Endothelial cell (in vitro differentiated cells): ENCODE results near the gene CENPE. TPM values are rescaled to one million over a fixed set of nuclear protein-coding genes. Genes with fewer than 3 reads are reported as not detected.

Source experiments
- DNase-seq: peaks from one replicate; pipeline ENCODE4 v3.0.0; 2021; ENCODE audit warnings: low spot score
- H3K27ac Mint-ChIP-seq: one replicate; pipeline ENCODE4 v1.8.0; 2021; ENCODE audit warnings: mixed read lengths, inconsistent platforms; ENCODE audit not compliant: unreplicated experiment
- H3K27me3 Mint-ChIP-seq: one replicate; pipeline ENCODE4 v1.8.0; 2021; ENCODE audit warnings: mild to moderate bottlenecking, moderate library complexity, mixed read lengths, inconsistent platforms; ENCODE audit not compliant: unreplicated experiment
- H3K36me3 Mint-ChIP-seq: one replicate; pipeline ENCODE4 v1.8.0; 2021; ENCODE audit warnings: mild to moderate bottlenecking, low read depth, mixed read lengths, inconsistent platforms; ENCODE audit not compliant: unreplicated experiment
- H3K4me1 Mint-ChIP-seq: one replicate; pipeline ENCODE4 v1.8.0; 2021; ENCODE audit warnings: mild to moderate bottlenecking, mixed read lengths, inconsistent platforms; ENCODE audit not compliant: unreplicated experiment
- H3K4me3 Mint-ChIP-seq: one replicate; pipeline ENCODE4 v1.8.0; 2021; ENCODE audit warnings: mild to moderate bottlenecking, mixed read lengths, inconsistent platforms; ENCODE audit not compliant: unreplicated experiment
- H3K9me3 Mint-ChIP-seq: one replicate; pipeline ENCODE4 v1.8.0; 2021; ENCODE audit warnings: mixed read lengths, inconsistent platforms; ENCODE audit not compliant: unreplicated experiment
- total RNA-seq: library from RNA; stranded (reverse); fragmentation: NEBNext Ultra II Directional; extraction: Animal tissue kit (Norgen Biotek cat#: 25700); gene quantifications from one replicate; pipeline ENCODE4 v1.2.1, GENCODE V29; 2021; ENCODE audit not compliant: unreplicated experiment
- TF ChIP-seq, protein P1 (sequence below): fragments of 200-600 bp; sonication (generic); IDR thresholded peaks from one replicate; pipeline ENCODE4 v1.5.0; 2021; ENCODE audit warnings: antibody characterized with exemption; ENCODE audit not compliant: unreplicated experiment

Gene CENPE
- total RNA-seq, 1 donor from 2014 or later, result 7.3 TPM

DNA sequence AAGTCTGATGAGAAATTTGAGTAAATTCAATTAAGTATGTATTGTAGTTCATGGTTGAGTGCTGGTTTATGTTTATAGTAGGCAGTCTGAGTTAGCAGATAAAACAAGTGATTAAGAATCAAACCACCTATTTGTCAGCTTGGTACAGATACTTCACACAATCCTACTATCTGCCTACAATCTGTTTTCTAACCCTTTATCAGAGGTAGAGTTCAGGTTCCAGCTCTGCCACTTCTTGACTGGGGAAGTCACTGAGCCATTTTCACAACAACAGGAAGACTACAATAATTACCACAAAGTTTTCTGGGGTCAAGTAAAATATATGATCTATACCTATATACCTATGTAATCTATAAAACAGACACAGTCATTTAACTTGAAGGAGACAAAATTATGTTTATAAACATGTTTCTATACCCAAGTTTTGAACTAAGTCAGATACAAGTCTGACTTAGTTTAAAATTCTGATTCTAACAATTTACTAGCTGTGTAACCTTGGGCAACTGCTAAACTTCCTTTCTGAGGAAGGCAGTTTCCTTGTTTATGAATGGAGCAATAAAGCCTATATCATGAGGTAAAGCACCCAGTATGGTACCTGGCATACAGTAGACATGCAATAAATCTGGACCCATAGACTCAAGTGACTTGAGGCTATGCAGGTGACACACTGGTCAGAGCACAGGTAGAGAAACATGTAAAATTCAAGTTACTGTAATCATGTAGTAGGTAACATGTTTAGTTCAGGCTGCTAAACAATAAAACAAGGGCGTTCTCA, 61.3 kb downstream of the CENPE start:
- no peak overlapping the region for H3K27ac Mint-ChIP-seq
- TF ChIP-seq, protein P1, sequence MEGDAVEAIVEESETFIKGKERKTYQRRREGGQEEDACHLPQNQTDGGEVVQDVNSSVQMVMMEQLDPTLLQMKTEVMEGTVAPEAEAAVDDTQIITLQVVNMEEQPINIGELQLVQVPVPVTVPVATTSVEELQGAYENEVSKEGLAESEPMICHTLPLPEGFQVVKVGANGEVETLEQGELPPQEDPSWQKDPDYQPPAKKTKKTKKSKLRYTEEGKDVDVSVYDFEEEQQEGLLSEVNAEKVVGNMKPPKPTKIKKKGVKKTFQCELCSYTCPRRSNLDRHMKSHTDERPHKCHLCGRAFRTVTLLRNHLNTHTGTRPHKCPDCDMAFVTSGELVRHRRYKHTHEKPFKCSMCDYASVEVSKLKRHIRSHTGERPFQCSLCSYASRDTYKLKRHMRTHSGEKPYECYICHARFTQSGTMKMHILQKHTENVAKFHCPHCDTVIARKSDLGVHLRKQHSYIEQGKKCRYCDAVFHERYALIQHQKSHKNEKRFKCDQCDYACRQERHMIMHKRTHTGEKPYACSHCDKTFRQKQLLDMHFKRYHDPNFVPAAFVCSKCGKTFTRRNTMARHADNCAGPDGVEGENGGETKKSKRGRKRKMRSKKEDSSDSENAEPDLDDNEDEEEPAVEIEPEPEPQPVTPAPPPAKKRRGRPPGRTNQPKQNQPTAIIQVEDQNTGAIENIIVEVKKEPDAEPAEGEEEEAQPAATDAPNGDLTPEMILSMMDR, result no peak
- no peak overlapping the region for H3K4me3 Mint-ChIP-seq
- no peaks in the 10 kb centered on the region for H3K27me3 Mint-ChIP-seq
- H3K9me3 Mint-ChIP-seq, result no peaks in the 10 kb centered on the region
- no peaks in the 10 kb centered on the region for H3K4me1 Mint-ChIP-seq
- no peaks in the 10 kb centered on the region for H3K36me3 Mint-ChIP-seq
- DNase-seq, result no peak

- H3K9me3 Mint-ChIP-seq, result no peaks in the 10 kb centered on the region
Observed at GRCh38 chr4:103129174-103129573, 69.0 kb downstream of the CENPE start.

GRCh38 chr4:103126126-103126525, 72.0 kb downstream of the CENPE start:
- Mint-ChIP-seq H3K27ac (no peak overlapping the region), H3K9me3 (no peaks in the 10 kb centered on the region), H3K36me3 (peaks cover 4% of the 10 kb centered on the region), H3K4me3 (no peak overlapping the region), H3K27me3 (no peaks in the 10 kb centered on the region), H3K4me1 (no peaks in the 10 kb centered on the region)
- TF ChIP-seq, protein P1, result no peak
- no peak for DNase-seq

More at GRCh38 chr4:103129174-103129573, 69.0 kb downstream of the CENPE start:
- H3K27ac Mint-ChIP-seq, result no peak overlapping the region
- peaks cover 4% of the 10 kb centered on the region for H3K36me3 Mint-ChIP-seq
- H3K4me3 Mint-ChIP-seq, result no peak overlapping the region
- DNase-seq, result no peak
- H3K27me3 Mint-ChIP-seq, result peaks cover 1% of the 10 kb centered on the region
- TF ChIP-seq, protein P1, result no peak
- H3K4me1 Mint-ChIP-seq, result no peaks in the 10 kb centered on the region

DNA sequence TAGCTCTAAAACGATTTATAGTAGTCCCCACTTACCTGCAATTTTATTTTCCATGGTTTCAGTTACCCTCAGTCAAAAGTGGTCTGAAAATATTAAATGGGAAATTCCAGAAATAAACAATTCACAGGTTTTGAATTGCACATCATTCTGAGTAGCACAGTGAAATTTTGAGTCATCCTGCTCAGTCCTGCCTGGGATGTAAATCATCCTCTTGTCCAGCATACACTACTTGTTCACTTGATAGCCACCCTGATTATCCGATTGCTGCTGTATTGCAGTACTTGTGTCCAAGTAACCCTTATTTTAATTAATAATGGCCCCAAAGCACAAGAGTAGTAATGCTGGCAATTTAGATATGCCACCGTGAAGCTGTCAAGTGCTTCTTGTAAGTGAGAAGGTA, 75.0 kb downstream of the CENPE start:
- Mint-ChIP-seq H3K36me3 (no peaks in the 10 kb centered on the region), H3K27me3 (no peaks in the 10 kb centered on the region), H3K4me3 (no peak overlapping the region), H3K27ac (no peak overlapping the region), H3K9me3 (no peaks in the 10 kb centered on the region), H3K4me1 (no peaks in the 10 kb centered on the region)
- no peak for DNase-seq
- TF ChIP-seq, protein P1, result no peak

GRCh38 chr4:103118166-103118565, 80.0 kb downstream of the CENPE start:
- DNase-seq, result no peak
- H3K4me3 Mint-ChIP-seq, result no peak overlapping the region
- no peak overlapping the region for H3K27ac Mint-ChIP-seq
- H3K36me3 Mint-ChIP-seq, result no peaks in the 10 kb centered on the region
- no peaks in the 10 kb centered on the region for H3K4me1 Mint-ChIP-seq
- no peaks in the 10 kb centered on the region for H3K9me3 Mint-ChIP-seq
- no peaks in the 10 kb centered on the region for H3K27me3 Mint-ChIP-seq
- TF ChIP-seq, protein P1, result no peak
